Neural cell (in vitro differentiated cells): ENCODE measurements around the gene ASCC2. TPM values are rescaled to one million over a fixed set of nuclear protein-coding genes. Genes with fewer than 3 reads are reported as not detected.

Experiments used
- H2AFZ ChIP-seq: fragments of 200-600, 300-800 bp; sonication (generic), shearing (Covaris generic); 2 replicates; pipeline ENCODE4 v1.6.0; 2014; ENCODE audit warnings: low read depth, mild to moderate bottlenecking, antibody characterized with exemption, low read length, moderate library complexity
- H3F3A ChIP-seq: fragments of 200-600 bp; shearing (Covaris generic); 2 replicates; pipeline ENCODE4 v1.6.1; 2016; ENCODE audit warnings: mild to moderate bottlenecking, moderate library complexity, mixed read lengths, antibody characterized with exemption, low read length; ENCODE audit not compliant: insufficient read depth, poor library complexity, severe bottlenecking
- H3K27ac ChIP-seq: fragments of 200-600, 300-800 bp; sonication (generic), shearing (Covaris generic); 2 replicates; pipeline ENCODE4 v1.5.1; 2014; ENCODE audit warnings: mild to moderate bottlenecking, low read length, moderate library complexity
- H3K27me3 ChIP-seq: fragments of 300-800, 200-600 bp; sonication (generic), shearing (Covaris generic); 2 replicates; pipeline ENCODE4 v1.6.0; 2014; ENCODE audit warnings: mild to moderate bottlenecking, low read depth, low read length, moderate library complexity; ENCODE audit not compliant: insufficient read depth
- H3K36me3 ChIP-seq: fragments of 300-800, 200-600 bp; sonication (generic), shearing (Covaris generic); 2 replicates; pipeline ENCODE4 v1.5.1; 2014; ENCODE audit warnings: mild to moderate bottlenecking, antibody characterized with exemption, low read length, moderate library complexity; ENCODE audit not compliant: insufficient read depth
- H3K4me2 ChIP-seq: fragments of 300-800, 200-600 bp; sonication (generic), shearing (Covaris generic); 2 replicates; pipeline ENCODE4 v1.6.0; 2014; ENCODE audit warnings: mild to moderate bottlenecking, low read length
- H3K4me3 ChIP-seq: fragments of 300-800, 200-600 bp; sonication (generic), shearing (Covaris generic); 2 replicates; pipeline ENCODE4 v1.5.1; 2014; ENCODE audit warnings: mild to moderate bottlenecking, low read length, moderate library complexity
- H3K79me2 ChIP-seq: fragments of 200-600 bp; shearing (Covaris generic); replicated peaks from 2 replicates; pipeline ENCODE4 v1.6.0; 2014; ENCODE audit warnings: mild to moderate bottlenecking, low read length, moderate library complexity; ENCODE audit not compliant: insufficient read depth
- H3K9ac ChIP-seq: fragments of 300-800, 200-600 bp; sonication (generic), shearing (Covaris generic); 2 replicates; pipeline ENCODE4 v1.6.1; 2016; ENCODE audit warnings: mild to moderate bottlenecking, low read length, mixed read lengths
- H3K9me2 ChIP-seq: fragments of 200-600 bp; shearing (Covaris generic); 2 replicates; pipeline ENCODE4 v1.6.1; 2016; ENCODE audit warnings: mild to moderate bottlenecking, low read length, mixed read lengths; ENCODE audit not compliant: insufficient read depth
- H3K9me3 ChIP-seq: fragments of 200-600, 300-800 bp; sonication (generic), shearing (Covaris generic); 2 replicates; pipeline ENCODE4 v1.6.1; 2016; ENCODE audit warnings: mild to moderate bottlenecking, mixed run types, low read length, moderate library complexity, mixed read lengths
- H4K20me1 ChIP-seq: fragments of 200-600 bp; shearing (Covaris generic); 2 replicates; pipeline ENCODE4 v1.6.1; 2016; ENCODE audit warnings: mild to moderate bottlenecking, mixed run types; ENCODE audit not compliant: insufficient read depth
- CTCF ChIP-seq: fragments of 450-650 bp; IDR thresholded peaks from 2 replicates; pipeline ENCODE4 v1.5.1; 2014; ENCODE audit warnings: antibody characterized with exemption, mild to moderate bottlenecking, moderate library complexity; ENCODE audit not compliant: poor library complexity, severe bottlenecking
- EP300 ChIP-seq: fragments of 450-650 bp; conservative IDR thresholded peaks from 2 replicates; pipeline ENCODE4 v1.6.1; 2014; ENCODE audit warnings: antibody characterized with exemption, mild to moderate bottlenecking, moderate library complexity; ENCODE audit not compliant: poor library complexity, severe bottlenecking
- EZH2 ChIP-seq: fragments of 200-600, 300-800 bp; shearing (Covaris generic), sonication (generic); IDR thresholded peaks from 2 replicates; pipeline ENCODE4 v1.6.1; 2014; ENCODE audit warnings: antibody characterized with exemption, low read length, borderline replicate concordance, mild to moderate bottlenecking; ENCODE audit not compliant: insufficient read depth, poor library complexity, severe bottlenecking
- MXI1 ChIP-seq: fragments of 450-650 bp; conservative IDR thresholded peaks from 2 replicates; pipeline ENCODE4 v1.6.1; 2014; ENCODE audit warnings: antibody characterized with exemption, mild to moderate bottlenecking; ENCODE audit not compliant: poor library complexity, severe bottlenecking
- POLR2AphosphoS5 ChIP-seq: IDR thresholded peaks from 2 replicates; pipeline ENCODE4 v1.6.1; 2012
- RAD21 ChIP-seq: fragments of 450-650 bp; conservative IDR thresholded peaks from 2 replicates; pipeline ENCODE4 v1.6.1; 2014; ENCODE audit warnings: antibody characterized with exemption, mild to moderate bottlenecking, moderate library complexity
- REST ChIP-seq: IDR thresholded peaks from 2 replicates; pipeline ENCODE4 v1.6.1; 2012; ENCODE audit warnings: borderline replicate concordance
- SMC3 ChIP-seq: fragments of 450-650 bp; conservative IDR thresholded peaks from 2 replicates; pipeline ENCODE4 v1.6.1; 2014; ENCODE audit warnings: antibody characterized with exemption, mild to moderate bottlenecking, moderate library complexity; ENCODE audit not compliant: poor library complexity
- TAF1 ChIP-seq: IDR thresholded peaks from 2 replicates; pipeline ENCODE4 v1.6.1; 2012; ENCODE audit warnings: low read depth
- polyA plus RNA-seq: library from polyadenylated mRNA; depleted of rRNA; stranded (reverse); fragments of >200 nt; gene quantifications from 2 replicates; pipeline ENCODE4 v1.2.3, GENCODE V29; 2014

The ASCC2 gene
- polyA plus RNA-seq, 1 donor from 2014 or later = 26.2 TPM

DNA sequence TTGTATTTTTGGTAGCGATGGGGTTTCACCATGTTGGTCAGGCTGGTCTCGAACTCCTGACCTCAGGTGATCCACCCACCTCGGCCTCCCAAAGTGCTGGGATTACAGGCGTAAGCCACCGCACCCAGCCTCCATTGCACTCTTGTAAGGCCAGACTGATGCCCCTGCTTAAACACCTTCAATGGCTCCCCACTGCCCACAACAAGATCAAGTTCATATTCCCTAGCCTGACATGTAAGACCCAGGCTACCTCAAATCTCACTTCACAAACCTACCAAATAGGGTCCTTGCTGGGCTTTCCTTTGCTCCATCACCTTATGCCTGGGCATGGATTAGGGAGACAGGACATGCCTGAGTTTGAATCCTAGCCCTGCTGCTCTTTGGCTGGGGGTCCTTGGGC is 57.9 kb downstream of the ASCC2 start:
- no peaks in the 10 kb centered on the region for H3K36me3 ChIP-seq
- no peaks in the 10 kb centered on the region for H4K20me1 ChIP-seq
- H3K4me2 ChIP-seq = no peak overlapping the region
- no peak overlapping the region for H2AFZ ChIP-seq
- no peak overlapping the region for H3K4me3 ChIP-seq
- H3F3A ChIP-seq = no peaks in the 10 kb centered on the region
- no peak overlapping the region for H3K27ac ChIP-seq
- TF ChIP-seq CTCF (no peak), EZH2 (no peak), EP300 (no peak), SMC3 (no peak), MXI1 (no peak), POLR2AphosphoS5 (no peak), RAD21 (no peak), REST (no peak), TAF1 (no peak)
- H3K79me2 ChIP-seq = no peaks in the 10 kb centered on the region
- no peak overlapping the region for H3K9ac ChIP-seq
- no peaks in the 10 kb centered on the region for H3K9me2 ChIP-seq
- no peaks in the 10 kb centered on the region for H3K9me3 ChIP-seq
- no peaks in the 10 kb centered on the region for H3K27me3 ChIP-seq

DNA sequence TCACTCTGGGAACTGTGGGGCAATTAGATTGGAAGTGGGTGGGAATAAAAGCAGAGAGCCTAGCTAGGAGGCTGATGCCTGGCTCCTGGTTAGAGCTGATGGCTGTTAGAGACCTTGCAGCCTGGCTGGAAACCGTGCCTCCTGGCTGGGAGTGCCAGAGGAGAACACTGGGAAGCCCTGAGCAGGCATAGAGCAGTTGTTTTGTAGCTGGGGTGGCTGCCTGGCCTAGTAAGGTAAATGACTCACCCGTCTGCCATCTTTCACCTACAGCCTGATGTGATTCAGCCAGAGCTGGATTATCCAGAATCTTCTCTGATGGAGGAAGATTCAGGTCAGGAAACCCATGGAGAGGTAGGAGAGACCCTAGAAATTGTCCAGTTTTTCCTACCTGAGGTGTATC is 64.8 kb downstream of the ASCC2 start:
- Histone ChIP-seq H3K9ac (no peak overlapping the region), H4K20me1 (no peaks in the 10 kb centered on the region), H3K4me2 (no peak overlapping the region), H3K27ac (no peak overlapping the region), H3K27me3 (no peaks in the 10 kb centered on the region), H3K36me3 (no peaks in the 10 kb centered on the region), H3K9me2 (no peaks in the 10 kb centered on the region), H3F3A (no peaks in the 10 kb centered on the region), H3K9me3 (no peaks in the 10 kb centered on the region), H3K4me3 (no peak overlapping the region), H2AFZ (no peak overlapping the region), H3K79me2 (peaks cover 2% of the 10 kb centered on the region)
- TF ChIP-seq TAF1 (no peak), SMC3 (no peak), CTCF (no peak), RAD21 (no peak), EZH2 (no peak), REST (no peak), POLR2AphosphoS5 (no peak), MXI1 (no peak), EP300 (no peak)
